ENCODE data around the gene FARP2. TPM values are rescaled to one million over a fixed set of nuclear protein-coding genes. Genes with fewer than 3 reads are reported as not detected.

FARP2 gene
- total and polyA plus RNA-seq, 10 of the 15 experiments (the other 5 are each of a cell fraction or from before 2014, with no cell fraction given), result 5.5 to 67.5 (median 36.8) TPM

DNA sequence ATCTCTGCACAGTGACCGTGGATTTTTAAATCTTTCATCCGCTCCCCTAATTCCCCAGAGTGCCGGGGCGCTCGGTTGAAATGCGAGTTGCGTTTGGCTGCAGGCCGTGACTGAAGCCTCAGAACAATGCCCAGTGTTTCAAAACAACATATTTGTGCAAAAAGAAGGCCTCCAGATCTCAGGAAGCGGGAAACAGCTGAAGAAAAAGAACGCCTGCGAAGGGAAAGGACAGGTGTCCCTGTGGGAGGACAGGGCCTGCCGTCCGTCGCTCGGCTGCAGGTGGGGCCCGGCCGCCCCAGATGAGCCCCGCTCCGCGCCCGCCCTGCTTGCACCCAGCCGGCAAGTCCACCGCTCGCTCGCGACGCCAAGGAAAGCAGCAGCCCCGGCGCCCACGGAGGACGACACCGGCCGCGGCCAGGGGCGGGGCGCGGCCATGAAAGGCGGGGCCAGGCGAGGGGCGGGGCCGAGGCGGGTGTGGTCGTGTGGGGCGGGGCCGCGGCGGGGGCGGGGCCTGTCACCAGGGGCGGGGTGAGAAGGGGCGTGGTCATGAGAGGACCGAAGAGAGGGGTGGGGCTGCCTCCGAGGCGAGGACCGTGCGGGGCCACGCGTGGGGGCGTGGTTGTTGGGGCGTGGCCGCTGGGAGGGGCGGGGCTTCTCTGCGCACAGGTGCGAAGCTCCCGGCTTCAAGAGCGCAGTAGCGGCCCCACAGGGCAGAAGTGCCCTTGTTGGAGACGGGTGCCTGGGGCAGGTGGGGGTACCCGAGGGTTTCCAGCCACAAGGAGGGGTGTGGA, 184.9 kb downstream of the FARP2 start (continued):
- TF ChIP-seq SRF (IDR thresholded peaks at IDR 0.05; ENCODE audit: low read depth in 2 of 2, low read length in 2 of 2) (no peak), YY1 (IDR thresholded peaks at IDR 0.05; ENCODE audit: low read depth, low read length) (no peak), WRNIP1 (IDR thresholded peaks at IDR 0.05; ENCODE audit: borderline replicate concordance, low read depth, low read length) (no peak), ZNF274 (IDR thresholded peaks at IDR 0.05; ENCODE audit: insufficient read depth, insufficient read length) (no peak)
- TF ChIP-seq, protein P1, sequence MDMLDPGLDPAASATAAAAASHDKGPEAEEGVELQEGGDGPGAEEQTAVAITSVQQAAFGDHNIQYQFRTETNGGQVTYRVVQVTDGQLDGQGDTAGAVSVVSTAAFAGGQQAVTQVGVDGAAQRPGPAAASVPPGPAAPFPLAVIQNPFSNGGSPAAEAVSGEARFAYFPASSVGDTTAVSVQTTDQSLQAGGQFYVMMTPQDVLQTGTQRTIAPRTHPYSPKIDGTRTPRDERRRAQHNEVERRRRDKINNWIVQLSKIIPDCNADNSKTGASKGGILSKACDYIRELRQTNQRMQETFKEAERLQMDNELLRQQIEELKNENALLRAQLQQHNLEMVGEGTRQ (IDR thresholded peaks at IDR 0.05; ENCODE audit: borderline replicate concordance, low read depth, low read length), result no peak

DNA sequence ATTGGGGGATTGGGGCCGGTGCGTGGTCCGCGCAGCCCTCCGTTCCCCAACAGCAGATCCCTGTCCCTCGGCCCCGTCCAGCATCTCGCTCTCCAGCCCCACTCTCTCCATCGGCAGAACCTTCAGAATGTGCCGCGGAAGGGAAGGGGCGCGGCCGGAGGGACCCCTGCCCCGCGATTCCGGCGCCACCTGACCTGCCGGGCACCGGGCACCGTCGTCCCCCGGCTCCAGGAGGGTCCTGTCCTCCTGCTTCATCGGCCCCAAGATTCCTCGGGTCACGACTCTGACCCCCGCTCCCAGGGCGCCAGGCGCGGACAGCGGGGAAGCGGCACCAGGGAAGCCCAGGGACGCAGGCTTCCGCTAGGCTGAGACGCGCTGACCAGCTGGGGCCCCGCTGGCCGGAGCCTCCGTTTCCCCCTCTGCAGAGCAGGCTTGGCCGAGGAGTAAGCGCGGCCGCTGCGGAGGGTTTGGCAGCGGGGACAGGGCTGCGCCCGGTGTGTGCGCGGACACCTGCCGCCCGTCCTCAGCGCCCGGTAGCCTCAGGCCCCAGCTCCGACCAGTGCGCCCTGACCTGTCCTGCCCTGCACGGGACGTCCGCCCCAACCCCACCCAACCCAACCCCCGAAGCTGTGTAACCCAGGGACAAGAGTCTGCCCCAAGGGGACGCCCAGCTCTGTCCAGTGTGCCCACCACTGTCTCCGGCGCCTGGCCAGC, 185.6 kb downstream of the FARP2 start:
- Histone ChIP-seq H3K4me1 (ENCODE audit: control insufficient read depth, insufficient read depth, low read length) (no peaks in the 10 kb centered on the region), H2AFZ (ENCODE audit: control insufficient read depth, low read depth, low read length) (no peak overlapping the region), H3K9ac (ENCODE audit: control insufficient read depth, insufficient read depth, low read length) (no peak overlapping the region), H3K27ac (ENCODE audit: control insufficient read depth, insufficient read depth) (no peak overlapping the region), H3K27me3 (replicated peaks in 1 of 2; ENCODE audit: control insufficient read depth in 2 of 2, insufficient read depth in 2 of 2, low read length in 1 of 2) (no peaks in the 10 kb centered on the region; a peak in 2 of 4 replicates), H4K20me1 (ENCODE audit: control insufficient read depth, insufficient read depth) (no peaks in the 10 kb centered on the region), H3K4me3 (no peak overlapping the region), H3K36me3 (ENCODE audit: control insufficient read depth in 2 of 2, insufficient read depth in 2 of 2, low read length in 1 of 2) (no peaks in the 10 kb centered on the region), H3K4me2 (ENCODE audit: control insufficient read depth, insufficient read depth) (peak overlapping the region; percentile 55), H3K9me3 (replicated peaks; ENCODE audit: control insufficient read depth, insufficient read depth, low read length) (no peaks in the 10 kb centered on the region; the same call in 2 of the 3 replicates), H3K79me2 (ENCODE audit: control insufficient read depth, insufficient read depth, low read length) (no peaks in the 10 kb centered on the region)
- DNase-seq (ENCODE audit: low read depth, low spot score), result no peak
- no peak for FAIRE-seq
- no peak for TF ChIP-seq TCF3 (IDR thresholded peaks at IDR 0.05; ENCODE audit: borderline replicate concordance, insufficient read depth, low read depth, low read length)
- TF ChIP-seq SREBF2 (IDR thresholded peaks at IDR 0.05; ENCODE audit: low read length), result no peak
- TF ChIP-seq, protein P2, sequence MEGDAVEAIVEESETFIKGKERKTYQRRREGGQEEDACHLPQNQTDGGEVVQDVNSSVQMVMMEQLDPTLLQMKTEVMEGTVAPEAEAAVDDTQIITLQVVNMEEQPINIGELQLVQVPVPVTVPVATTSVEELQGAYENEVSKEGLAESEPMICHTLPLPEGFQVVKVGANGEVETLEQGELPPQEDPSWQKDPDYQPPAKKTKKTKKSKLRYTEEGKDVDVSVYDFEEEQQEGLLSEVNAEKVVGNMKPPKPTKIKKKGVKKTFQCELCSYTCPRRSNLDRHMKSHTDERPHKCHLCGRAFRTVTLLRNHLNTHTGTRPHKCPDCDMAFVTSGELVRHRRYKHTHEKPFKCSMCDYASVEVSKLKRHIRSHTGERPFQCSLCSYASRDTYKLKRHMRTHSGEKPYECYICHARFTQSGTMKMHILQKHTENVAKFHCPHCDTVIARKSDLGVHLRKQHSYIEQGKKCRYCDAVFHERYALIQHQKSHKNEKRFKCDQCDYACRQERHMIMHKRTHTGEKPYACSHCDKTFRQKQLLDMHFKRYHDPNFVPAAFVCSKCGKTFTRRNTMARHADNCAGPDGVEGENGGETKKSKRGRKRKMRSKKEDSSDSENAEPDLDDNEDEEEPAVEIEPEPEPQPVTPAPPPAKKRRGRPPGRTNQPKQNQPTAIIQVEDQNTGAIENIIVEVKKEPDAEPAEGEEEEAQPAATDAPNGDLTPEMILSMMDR (IDR thresholded peaks at IDR 0.05 in 2 of 3, conservative IDR thresholded peaks at IDR 0.05 in 1 of 3; ENCODE audit: control insufficient read depth in 2 of 3, extremely low read depth in 1 of 3, insufficient read depth in 1 of 3, low read depth in 3 of 3, low read length in 3 of 3), result no peak
- ChIA-PET RAD21 (ENCODE audit: unreplicated experiment) (no interaction called here), CTCF (no interaction called here), SMC1A (ENCODE audit: uncharacterized antibody, unreplicated experiment) (no interaction called here), POLR2A (no interaction called here)
- ATAC-seq, result no peak
- in situ Hi-C loops (cut with MboI) (no loop called here), intact Hi-C loops (cut with micrococcal nuclease; ENCODE audit: unreplicated experiment) (no loop called here)
- no TSS peak for BruUV-seq (replicated peaks)
- WGBS (ENCODE audit: insufficient coverage, insufficient replicate concordance, low lambda C conversion rate, missing lambda C conversion rate), result 75% methylated on average over 35 of the region's 62 CpGs

Data from GM12878 (cell line).